ENCODE results near the gene TNRC18.

DNA sequence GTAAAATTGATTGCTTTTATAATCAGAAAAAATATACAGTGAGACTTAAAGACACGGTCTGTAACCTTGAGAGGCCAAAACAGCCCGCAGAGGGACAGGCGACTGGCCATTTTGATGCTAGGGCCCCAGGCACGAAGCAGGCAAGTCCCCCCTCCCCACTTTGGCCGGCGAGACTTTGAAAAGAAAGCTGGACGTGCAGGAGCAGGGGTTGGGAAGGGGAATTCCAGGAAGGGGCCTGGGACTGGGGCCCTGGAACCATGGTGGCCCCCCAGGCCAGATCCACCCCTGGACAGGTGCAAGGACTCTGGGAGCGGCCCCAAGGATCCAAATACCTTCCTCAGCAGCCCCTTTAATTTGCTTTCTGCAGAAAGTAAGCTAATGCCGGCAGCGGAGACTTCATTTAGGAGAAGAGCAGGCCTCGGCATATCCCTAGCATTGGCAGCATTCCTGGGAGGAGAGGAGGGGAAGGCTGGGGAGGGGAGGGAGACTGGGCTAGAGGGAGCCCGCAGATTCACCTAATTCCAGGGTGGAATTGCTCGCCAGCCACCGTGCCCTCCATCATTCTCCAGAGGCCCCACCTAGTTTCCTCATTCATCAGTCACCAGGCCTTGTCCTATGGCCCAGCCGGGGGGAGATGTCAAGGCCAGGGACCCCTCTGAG, 24.9 kb upstream of the TNRC18 start:
- no peak for TF ChIP-seq TAF1 (IDR thresholded peaks at IDR 0.05; ENCODE audit: low read depth)
- TF ChIP-seq CTCF (IDR thresholded peaks at IDR 0.05; ENCODE audit: poor library complexity, severe bottlenecking): no peak
- TF ChIP-seq POLR2AphosphoS5 (IDR thresholded peaks at IDR 0.05): no peak
- no peak for TF ChIP-seq EZH2 (IDR thresholded peaks at IDR 0.05; ENCODE audit: borderline replicate concordance, insufficient read depth, low read length, poor library complexity, severe bottlenecking)
